HG03460 (cell line): Measurements from ENCODE around the gene GDE1.

Source experiments
- ATAC-seq: cut with Tn5 transposase; IDR thresholded peaks from one replicate; pipeline ENCODE4 v1.9.1; 2021; ENCODE audit not compliant: unreplicated experiment

Gene GDE1

DNA sequence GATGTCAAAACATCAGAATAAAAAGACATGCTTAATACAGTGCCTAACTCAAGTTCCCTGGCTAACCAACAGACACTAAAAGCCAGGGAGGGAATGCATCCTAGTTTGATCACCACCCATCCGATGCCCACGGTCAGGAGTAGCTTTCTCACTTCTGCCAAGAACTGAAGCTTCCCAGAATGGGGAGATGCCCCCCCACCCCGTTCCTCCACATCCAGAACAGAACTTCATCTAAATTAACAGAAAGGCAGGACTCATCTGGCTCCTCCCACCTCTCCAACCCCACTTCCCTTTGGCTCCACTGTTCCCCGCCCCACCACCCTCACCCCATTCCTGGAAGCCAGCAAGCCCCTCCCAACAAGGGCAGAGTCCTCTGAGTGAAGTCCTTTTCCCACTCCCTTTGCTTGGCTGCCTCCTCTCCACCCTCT lies 33.7 kb downstream of the GDE1 start:
- ATAC-seq: no peak

GRCh38 chr16:19486750-19487325 lies 35.1 kb downstream of the GDE1 start:
- no peak for ATAC-seq

DNA sequence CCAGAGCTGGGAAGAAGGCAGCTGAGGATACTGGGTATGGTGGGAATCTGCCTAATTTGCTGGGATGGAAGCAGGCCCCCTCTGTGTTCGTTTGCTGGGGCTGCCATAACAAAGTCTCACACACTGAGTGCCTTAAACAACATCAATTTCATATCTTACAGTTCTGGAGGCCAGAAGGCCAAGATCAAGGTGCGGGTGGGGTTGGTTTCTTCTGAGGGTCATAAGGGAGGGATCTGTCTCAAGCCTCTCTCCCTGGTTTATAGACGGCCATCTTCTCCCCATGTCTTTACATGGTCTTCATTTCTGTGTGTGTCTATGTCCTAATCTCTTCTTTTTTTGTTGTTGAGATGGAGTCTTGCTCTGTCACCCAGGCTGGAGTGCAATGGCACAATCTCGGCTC lies 35.8 kb downstream of the GDE1 start:
- ATAC-seq: no peak

GRCh38 chr16:19485611-19486010 lies 36.3 kb downstream of the GDE1 start:
- ATAC-seq: no peak

DNA sequence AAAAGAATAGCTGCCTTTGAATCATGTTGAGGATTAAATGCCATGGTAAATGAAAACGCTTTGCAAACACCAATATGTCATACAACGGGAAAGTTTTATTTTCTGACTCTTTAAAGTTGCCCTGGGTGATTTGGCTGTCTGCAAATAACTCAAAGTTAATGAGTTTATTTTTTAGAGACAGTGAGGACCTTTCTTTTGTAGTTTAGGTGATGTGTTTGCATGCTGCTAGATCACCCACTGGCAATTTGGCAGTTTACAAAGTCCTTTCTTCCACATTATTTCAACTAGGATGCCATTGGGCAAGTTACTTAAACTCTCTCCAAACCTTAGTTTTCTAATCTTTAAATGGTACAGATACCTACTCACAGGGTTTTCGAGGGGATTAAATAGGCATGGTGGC lies 37.8 kb downstream of the GDE1 start:
- no peak for ATAC-seq

GRCh38 chr16:19482291-19482690 lies 39.6 kb downstream of the GDE1 start:
- no peak for ATAC-seq

- ATAC-seq: no peak
Observed at GRCh38 chr16:19481769-19482168, 40.1 kb downstream of the GDE1 start.

DNA sequence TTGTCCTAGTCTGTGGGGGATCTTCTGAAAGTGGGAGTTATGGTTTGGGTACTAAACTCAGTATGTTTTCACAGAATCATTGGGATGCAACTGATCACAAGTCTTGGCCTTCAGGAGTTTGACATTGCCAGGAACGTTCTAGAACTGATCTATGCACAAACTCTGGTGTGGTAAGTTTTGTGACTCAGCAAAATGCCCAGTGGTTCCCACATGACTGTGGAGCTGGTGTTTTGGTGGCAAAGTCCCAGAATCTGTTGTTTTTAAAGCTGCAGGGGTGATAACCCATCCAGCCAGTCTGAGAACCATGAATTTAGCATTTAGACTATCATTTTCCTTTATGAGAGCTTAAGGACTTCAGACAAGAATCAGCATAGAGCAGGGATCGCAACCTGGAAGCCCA lies 40.6 kb downstream of the GDE1 start:
- ATAC-seq: no peak

DNA sequence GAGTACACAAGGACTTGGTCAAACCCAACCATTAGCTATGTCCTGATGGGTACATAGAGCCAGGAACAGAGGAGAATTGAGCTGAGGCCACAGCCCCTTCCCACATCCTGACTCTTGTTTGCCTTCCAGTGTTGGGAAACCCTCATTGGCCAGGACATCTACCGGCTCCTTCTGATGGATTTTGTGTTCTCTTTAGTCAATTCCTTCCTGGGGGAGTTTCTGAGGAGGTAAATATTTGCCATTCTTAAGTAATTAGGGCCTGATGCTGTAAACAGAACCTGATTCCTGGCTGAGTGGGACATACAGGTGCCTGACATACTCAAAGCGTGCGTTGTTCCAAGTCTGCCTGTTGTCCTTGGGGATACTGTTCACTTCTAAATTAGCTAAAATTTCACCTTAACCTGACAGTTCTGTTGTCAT lies 42.6 kb downstream of the GDE1 start:
- no peak for ATAC-seq

DNA sequence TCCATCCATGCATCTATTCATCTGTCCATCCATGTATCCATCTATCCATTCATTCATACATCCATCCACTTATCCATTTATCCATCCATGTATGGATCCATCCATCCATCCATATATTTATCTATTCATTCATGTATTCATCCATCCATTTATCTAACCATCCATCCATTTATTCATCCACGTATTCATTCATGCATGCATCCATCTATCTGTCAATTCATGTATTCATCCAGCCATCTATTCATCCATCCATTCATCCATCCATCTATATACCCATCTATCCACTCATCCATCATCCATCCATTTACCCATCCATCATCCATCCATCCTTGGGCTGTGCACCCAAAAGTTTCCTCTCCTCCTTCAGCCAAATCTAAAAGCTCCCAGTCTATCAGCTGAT lies 43.4 kb downstream of the GDE1 start:
- no peak for ATAC-seq

GRCh38 chr16:19474617-19475016 lies 47.3 kb downstream of the GDE1 start:
- ATAC-seq: no peak

- ATAC-seq: no peak
Observed at GRCh38 chr16:19472482-19472881, 49.4 kb downstream of the GDE1 start.

GRCh38 chr16:19468300-19468699 lies 53.6 kb downstream of the GDE1 start:
- ATAC-seq: no peak

DNA sequence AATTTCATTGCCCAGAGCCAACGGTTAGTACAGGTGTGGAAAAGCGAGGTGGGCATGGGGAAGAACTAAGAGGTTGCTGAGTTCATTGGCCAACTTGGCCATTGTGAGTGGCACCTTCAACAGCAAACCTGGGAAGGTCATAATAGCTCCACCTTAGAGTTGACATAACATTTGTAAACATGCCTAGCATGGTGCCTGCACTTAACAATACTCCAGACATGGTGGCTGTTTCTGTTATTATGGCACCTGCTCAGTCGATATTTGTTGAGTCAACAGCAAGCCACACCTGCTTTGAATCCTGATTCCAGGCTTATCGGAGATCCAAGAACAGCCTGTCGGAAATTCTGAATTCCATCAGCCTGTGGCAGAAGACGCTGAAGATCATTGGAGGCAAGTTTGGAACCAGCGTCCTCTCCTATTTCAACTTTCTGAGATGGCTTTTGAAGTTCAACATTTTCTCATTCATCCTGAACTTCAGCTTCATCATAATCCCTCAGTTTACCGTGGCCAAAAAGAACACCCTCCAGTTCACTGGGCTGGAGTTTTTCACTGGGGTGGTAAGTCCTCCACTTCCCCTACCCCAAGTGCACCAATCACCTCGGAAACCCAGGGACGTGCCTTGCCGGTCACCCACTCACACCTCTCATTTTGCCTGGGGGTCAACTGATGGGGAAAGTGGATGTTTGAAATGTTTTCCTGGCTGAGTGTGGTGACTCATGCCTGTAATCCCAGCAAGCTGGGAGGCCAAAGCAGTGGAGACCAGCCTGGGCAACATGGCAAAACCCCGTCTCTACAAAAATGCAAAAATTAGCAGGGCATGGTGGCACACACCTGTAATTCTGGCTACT lies 58.2 kb downstream of the GDE1 start:
- ATAC-seq: no peak

GRCh38 chr16:19460397-19460796 lies 61.5 kb downstream of the GDE1 start:
- no peak for ATAC-seq

DNA sequence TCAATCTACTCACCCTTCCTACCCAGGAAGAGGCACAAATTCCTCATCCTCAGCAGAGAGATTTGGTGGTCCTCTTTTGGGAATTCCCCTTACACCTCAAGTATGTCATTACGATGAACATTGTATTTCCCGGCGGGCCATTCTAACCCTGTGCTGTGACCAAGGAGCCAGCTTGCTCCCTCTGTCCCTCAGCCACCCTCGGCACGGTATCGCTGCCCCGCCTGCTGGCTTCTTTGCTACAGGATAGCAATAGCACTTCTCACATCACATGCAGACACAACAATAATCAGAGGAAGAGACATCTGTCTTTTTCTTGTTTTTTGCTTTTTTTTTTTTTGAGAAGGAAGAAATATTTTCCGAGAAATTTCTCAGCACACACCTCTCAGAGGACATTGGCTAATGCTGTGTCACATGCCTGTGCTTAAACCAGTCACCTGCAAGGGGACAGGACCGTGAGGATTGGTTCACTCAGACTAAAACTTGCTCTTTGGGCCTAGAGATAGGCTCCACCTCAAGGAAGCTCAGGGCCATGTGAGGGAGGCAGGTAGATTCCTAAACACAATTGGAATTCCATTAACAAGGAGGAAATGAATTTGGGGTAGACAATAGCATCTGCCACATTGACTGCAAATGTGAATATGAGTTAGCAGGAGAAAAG lies 63.0 kb downstream of the GDE1 start:
- no peak for ATAC-seq
